Pancreas (tissue), 10 donors: ENCODE data around the gene PLK2. TPM values are rescaled to one million over a fixed set of nuclear protein-coding genes. Genes with fewer than 3 reads are reported as not detected.

Source experiments
- ATAC-seq, 4 donors: fragments of 200-7000 bp; cut with Tn5 transposase; one replicate each; pipeline versions ENCODE4 v1.8.0 to v1.9.1; 2020; ENCODE audit warnings: mild to moderate bottlenecking in 4 of 4, moderate library complexity in 4 of 4
- DNase-seq, 6 donors: peaks; one replicate each; pipeline ENCODE4 v3.0.0-alpha.2; 2020
- FAIRE-seq: peaks from 2 replicates; lab custom pipeline; 2012; peaks lifted over from hg19 to GRCh38; lab: Jason Lieb, UNC
- H3K27ac ChIP-seq, 4 donors: fragments of 200-600 bp; sonication (generic); 1 replicate in 3 of 4; 2 replicates in 1 of 4; pipeline versions ENCODE4 v1.5.0 to v1.8.0; 2020
- H3K27me3 ChIP-seq, 4 donors: fragments of 200-600 bp; one replicate each; pipeline ENCODE4 v1.8.0; 2021
- H3K36me3 ChIP-seq, 3 donors: fragments of 200-600 bp; sonication (generic) in 1 of 3; one replicate each; pipeline versions ENCODE4 v1.5.0 to v1.8.0; 2020 to 2021
- H3K4me1 ChIP-seq, 3 donors: fragments of 200-600 bp; one replicate each; pipeline ENCODE4 v1.8.0; 2021
- H3K4me3 ChIP-seq, 4 donors: fragments of 200-600 bp; sonication (generic) in 2 of 4; one replicate each; pipeline versions ENCODE4 v1.5.0 to v1.8.0; 2020 to 2021
- H3K9me3 ChIP-seq, 4 donors: fragments of 200-600 bp; one replicate each; pipeline ENCODE4 v1.8.0; 2021
- WGBS, 2 donors: extraction: QIAGEN DNeasy Blood & Tissue Kit; methylation state at CpG; one replicate each; pipeline ENCODE4 v1.1.7; 2013; 5-methylcytosine and 5-hydroxymethylcytosine counted together
- intact Hi-C, 3 donors: fragments of 100-400 bp; cut with DNase I; formaldehyde crosslinking; loops; one replicate each; pipeline versions ENCODE4 v1.11.1 to v1.14.2; 2022
- polyA plus RNA-seq, 2 donors: library from polyadenylated mRNA; stranded (reverse); fragments of 200-250 nt; gene quantifications; one replicate each; pipeline ENCODE4 v1.2.3, GENCODE V29; 2013
- total RNA-seq, 6 donors: library from RNA; stranded (reverse); fragmentation: NEBNext Ultra II Directional in 4 of 6; extraction: Animal tissue kit (Norgen Biotek cat#: 25700) in 4 of 6; gene quantifications; one replicate each; pipeline versions ENCODE4 v1.2.1 to v1.2.4, GENCODE V29; 2021 to 2023
- TF ChIP-seq, protein P1 (sequence below), 4 donors: fragments of 200-600 bp; sonication (generic) in 3 of 4; IDR thresholded peaks; one replicate each; pipeline versions ENCODE4 v1.5.0 to v1.8.0; 2021; ENCODE audit warnings: antibody characterized with exemption in 4 of 4
- donor health status: healthy with polysubstance abuse.
- donor health status: DM: no; HTN: no; CAD: no; lungs with moderate emphysema.
- donor health status: DM: no; HTN: no; CAD: no.
- donor health status: control.
- donor health status: control.
- donor health status: Bipolar disorder and iron deficiency.
- donor health status: DM: yes; HTN: yes; CAD: no.
- donor health status: DM: no; HTN: no; CAD: no.
- donor health status: DM: no; HTN: no; CAD: no.
- donor health status: DM: yes; HTN: yes; CAD: no.

The PLK2 gene
- total and polyA plus RNA-seq, 8 donors: 16.2 to 47.8 (median 25.6) TPM

- no peak overlapping the region for H3K4me3 ChIP-seq
- no peaks in the 10 kb centered on the region for H3K27me3 ChIP-seq
- WGBS, 2 donors: 87 to 90% methylated on average over 10 of the region's 10 CpGs
- DNase-seq (no peak), ATAC-seq (no peak), FAIRE-seq (no peak)
- H3K4me1 ChIP-seq: peaks cover 5 to 7% (median 7%) of the 10 kb centered on the region in 3 donors
- H3K9me3 ChIP-seq: no peaks in the 10 kb centered on the region
- intact Hi-C loops: no loop called here
- H3K36me3 ChIP-seq: no peaks in the 10 kb centered on the region
- H3K27ac ChIP-seq: no peak overlapping the region
- TF ChIP-seq, protein P1, sequence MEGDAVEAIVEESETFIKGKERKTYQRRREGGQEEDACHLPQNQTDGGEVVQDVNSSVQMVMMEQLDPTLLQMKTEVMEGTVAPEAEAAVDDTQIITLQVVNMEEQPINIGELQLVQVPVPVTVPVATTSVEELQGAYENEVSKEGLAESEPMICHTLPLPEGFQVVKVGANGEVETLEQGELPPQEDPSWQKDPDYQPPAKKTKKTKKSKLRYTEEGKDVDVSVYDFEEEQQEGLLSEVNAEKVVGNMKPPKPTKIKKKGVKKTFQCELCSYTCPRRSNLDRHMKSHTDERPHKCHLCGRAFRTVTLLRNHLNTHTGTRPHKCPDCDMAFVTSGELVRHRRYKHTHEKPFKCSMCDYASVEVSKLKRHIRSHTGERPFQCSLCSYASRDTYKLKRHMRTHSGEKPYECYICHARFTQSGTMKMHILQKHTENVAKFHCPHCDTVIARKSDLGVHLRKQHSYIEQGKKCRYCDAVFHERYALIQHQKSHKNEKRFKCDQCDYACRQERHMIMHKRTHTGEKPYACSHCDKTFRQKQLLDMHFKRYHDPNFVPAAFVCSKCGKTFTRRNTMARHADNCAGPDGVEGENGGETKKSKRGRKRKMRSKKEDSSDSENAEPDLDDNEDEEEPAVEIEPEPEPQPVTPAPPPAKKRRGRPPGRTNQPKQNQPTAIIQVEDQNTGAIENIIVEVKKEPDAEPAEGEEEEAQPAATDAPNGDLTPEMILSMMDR (IDR thresholded peaks at IDR 0.05): no peak
These were observed 13.9 kb downstream of the PLK2 start for GRCh38 chr5:58446024-58446423.

DNA sequence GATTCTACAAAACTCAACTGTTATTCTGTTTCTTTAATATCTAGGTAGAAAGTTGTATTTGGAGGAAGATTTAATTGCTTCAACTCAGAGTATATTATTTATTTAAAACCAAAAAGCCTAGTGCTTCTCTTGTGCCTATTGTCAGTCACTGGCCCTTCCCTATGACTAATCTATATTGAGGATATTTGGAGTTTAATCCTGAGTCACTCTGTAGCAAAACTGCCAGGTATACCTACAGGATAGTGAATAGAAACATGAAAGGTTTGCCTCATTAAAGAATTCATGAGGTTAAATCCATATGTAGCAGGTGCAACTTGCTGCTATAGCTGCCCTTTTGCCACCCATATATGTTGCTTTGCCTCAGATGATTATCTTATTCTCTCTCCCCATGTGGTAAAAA, 15.1 kb downstream of the PLK2 start:
- H3K4me3 ChIP-seq: no peak overlapping the region
- H3K36me3 ChIP-seq: no peaks in the 10 kb centered on the region
- H3K4me1 ChIP-seq: peaks cover 9 to 19% (median 19%) of the 10 kb centered on the region in 3 donors
- intact Hi-C loops: no loop called here
- H3K9me3 ChIP-seq: no peaks in the 10 kb centered on the region
- TF ChIP-seq, protein P1 (IDR thresholded peaks at IDR 0.05): no peak
- no peak for ATAC-seq
- H3K27me3 ChIP-seq: no peaks in the 10 kb centered on the region
- H3K27ac ChIP-seq: no peak overlapping the region
- no peak for DNase-seq
- FAIRE-seq: no peak

DNA sequence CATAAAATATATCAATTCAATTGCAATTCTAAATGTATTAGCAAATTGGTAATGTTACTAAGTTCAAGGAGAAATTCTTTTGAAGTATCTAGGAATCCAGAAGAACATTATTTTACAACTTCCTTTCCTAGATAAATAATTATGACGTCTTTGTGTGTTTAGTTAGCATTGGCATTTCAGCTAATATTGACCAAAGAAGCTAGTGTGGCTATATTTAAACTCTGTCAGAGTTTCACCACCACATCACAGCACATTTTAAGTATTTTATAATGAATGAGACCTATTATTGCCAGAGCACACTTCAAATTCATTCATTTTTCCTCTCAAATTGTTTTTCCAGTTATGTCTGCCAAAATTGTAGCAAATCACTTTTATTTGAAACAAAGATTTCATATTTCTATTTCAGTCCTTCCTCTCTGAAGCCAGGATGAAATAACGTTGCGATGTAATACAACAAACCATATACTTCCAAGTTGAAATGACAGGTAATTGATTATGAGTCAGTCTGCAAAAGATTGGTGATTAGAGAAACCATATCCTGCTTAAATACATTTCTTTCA, 18.9 kb downstream of the PLK2 start:
- Histone ChIP-seq H3K9me3 (no peaks in the 10 kb centered on the region), H3K36me3 (no peaks in the 10 kb centered on the region), H3K27me3 (no peaks in the 10 kb centered on the region), H3K4me1 (peaks cover 15 to 25% (median 23%) of the 10 kb centered on the region in 3 donors), H3K4me3 (no peak overlapping the region), H3K27ac (peak overlapping the region in 1 of 4 donors; percentile 7)
- ATAC-seq: peak; percentile 75 to 83 (median 82)
- intact Hi-C loops: no loop called here
- no peak for DNase-seq
- peak; percentile 34 for FAIRE-seq
- WGBS, 2 donors: 12% methylated on average over 3 of the region's 3 CpGs
- TF ChIP-seq, protein P1 (IDR thresholded peaks at IDR 0.05): no peak

GRCh38 chr5:58439094-58439644, 20.7 kb downstream of the PLK2 start:
- ATAC-seq: peak; percentile 61 to 79 (median 74)
- peak overlapping the region in 1 of 4 donors; percentile 25 for H3K27ac ChIP-seq
- intact Hi-C loops: no loop called here

More at GRCh38 chr5:58439094-58439644, 20.7 kb downstream of the PLK2 start:
- peaks cover 15 to 25% (median 23%) of the 10 kb centered on the region in 3 donors for H3K4me1 ChIP-seq
- DNase-seq (peak in 4 of 6 donors; percentile 24 to 38 (median 32)), FAIRE-seq (peak; percentile 13)
- H3K9me3 ChIP-seq: no peaks in the 10 kb centered on the region
- H3K36me3 ChIP-seq: no peaks in the 10 kb centered on the region
- WGBS, 2 donors: 53 to 60% methylated on average over 5 of the region's 5 CpGs
- TF ChIP-seq, protein P1 (IDR thresholded peaks at IDR 0.05): no peak
- no peak overlapping the region for H3K4me3 ChIP-seq
- H3K27me3 ChIP-seq: no peaks in the 10 kb centered on the region
